Activated B cell treated with CpG ODN at 0.5 μM for 24 hours (primary cell): Measurements from ENCODE around the gene KRTAP10-8. TPM values are rescaled to one million over a fixed set of nuclear protein-coding genes. Genes with fewer than 3 reads are reported as not detected.

Experiments used
- ATAC-seq: fragments of 200-7000 bp; cut with Tn5 transposase; one replicate; pipeline ENCODE4 v1.10.0; 2021; ENCODE audit warnings: low read depth, mild to moderate bottlenecking, moderate library complexity
- CTCF ChIA-PET: fragments of 350-600 bp; sonication (Branson Sonifier 250); formaldehyde crosslinking; loops from one replicate; lab custom pipeline; 2021; ENCODE audit warnings: antibody characterized with exemption; lab: Charles Lee
- POLR2A ChIA-PET: fragments of 350-600 bp; sonication (Branson Sonifier 250); formaldehyde crosslinking; loops from one replicate; lab custom pipeline; 2021; ENCODE audit warnings: antibody characterized with exemption; lab: Charles Lee
- DNase-seq: peaks from one replicate; pipeline ENCODE4 v3.0.0; 2022
- H3K27ac Mint-ChIP-seq: one replicate; pipeline ENCODE4 v1.8.0; 2020; ENCODE audit warnings: mixed read lengths
- H3K27me3 Mint-ChIP-seq: one replicate; pipeline ENCODE4 v1.8.0; 2021; ENCODE audit warnings: mixed read lengths
- H3K36me3 Mint-ChIP-seq: one replicate; pipeline ENCODE4 v1.8.0; 2021; ENCODE audit warnings: low read depth, mixed read lengths
- H3K4me1 Mint-ChIP-seq: one replicate; pipeline ENCODE4 v1.8.0; 2021; ENCODE audit warnings: mixed read lengths
- H3K4me3 Mint-ChIP-seq: one replicate; pipeline ENCODE4 v1.8.0; 2020; ENCODE audit warnings: mild to moderate bottlenecking, mixed read lengths
- H3K9me3 Mint-ChIP-seq: one replicate; pipeline ENCODE4 v1.8.0; 2020; ENCODE audit warnings: mixed read lengths
- intact Hi-C: fragments of 100-400 bp; cut with micrococcal nuclease; formaldehyde crosslinking; loops from one replicate; pipeline ENCODE4 v1.15.1; 2024
- total RNA-seq: library from RNA; stranded (reverse); gene quantifications from 2 replicates; pipeline ENCODE4 v1.2.3, GENCODE V29; 2022
- TF ChIP-seq, protein P1 (sequence below): fragments of 200-600 bp; IDR thresholded peaks from one replicate; pipeline ENCODE4 v1.8.0; 2022; ENCODE audit warnings: antibody characterized with exemption, mild to moderate bottlenecking

Gene KRTAP10-8
- total RNA-seq, 1 donor from 2014 or later, result not detected

GRCh38 chr21:44617071-44617501 is 5.2 kb downstream of the KRTAP10-8 start:
- H3K9me3 Mint-ChIP-seq, result peaks cover 15% of the 10 kb centered on the region
- H3K4me3 Mint-ChIP-seq, result no peak overlapping the region
- TF ChIP-seq, protein P1, sequence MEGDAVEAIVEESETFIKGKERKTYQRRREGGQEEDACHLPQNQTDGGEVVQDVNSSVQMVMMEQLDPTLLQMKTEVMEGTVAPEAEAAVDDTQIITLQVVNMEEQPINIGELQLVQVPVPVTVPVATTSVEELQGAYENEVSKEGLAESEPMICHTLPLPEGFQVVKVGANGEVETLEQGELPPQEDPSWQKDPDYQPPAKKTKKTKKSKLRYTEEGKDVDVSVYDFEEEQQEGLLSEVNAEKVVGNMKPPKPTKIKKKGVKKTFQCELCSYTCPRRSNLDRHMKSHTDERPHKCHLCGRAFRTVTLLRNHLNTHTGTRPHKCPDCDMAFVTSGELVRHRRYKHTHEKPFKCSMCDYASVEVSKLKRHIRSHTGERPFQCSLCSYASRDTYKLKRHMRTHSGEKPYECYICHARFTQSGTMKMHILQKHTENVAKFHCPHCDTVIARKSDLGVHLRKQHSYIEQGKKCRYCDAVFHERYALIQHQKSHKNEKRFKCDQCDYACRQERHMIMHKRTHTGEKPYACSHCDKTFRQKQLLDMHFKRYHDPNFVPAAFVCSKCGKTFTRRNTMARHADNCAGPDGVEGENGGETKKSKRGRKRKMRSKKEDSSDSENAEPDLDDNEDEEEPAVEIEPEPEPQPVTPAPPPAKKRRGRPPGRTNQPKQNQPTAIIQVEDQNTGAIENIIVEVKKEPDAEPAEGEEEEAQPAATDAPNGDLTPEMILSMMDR, result no peak
- ChIA-PET POLR2A (no interaction called here), CTCF (no interaction called here)
- no peak overlapping the region for H3K27ac Mint-ChIP-seq
- no peak for DNase-seq
- H3K36me3 Mint-ChIP-seq, result peaks cover 6% of the 10 kb centered on the region
- intact Hi-C loops, result no loop called here
- peaks cover 15% of the 10 kb centered on the region for H3K4me1 Mint-ChIP-seq
- ATAC-seq, result no peak
- H3K27me3 Mint-ChIP-seq, result peaks cover 7% of the 10 kb centered on the region

- Mint-ChIP-seq H3K27me3 (peaks cover 7% of the 10 kb centered on the region), H3K9me3 (peaks cover 25% of the 10 kb centered on the region), H3K4me3 (no peak overlapping the region), H3K4me1 (peaks cover 15% of the 10 kb centered on the region), H3K27ac (peak overlapping the region; percentile 47), H3K36me3 (peaks cover 6% of the 10 kb centered on the region)
- ATAC-seq, result peak; percentile 10
- TF ChIP-seq, protein P1, result no peak
- ChIA-PET POLR2A (no interaction called here), CTCF (interaction anchor here (1.4 kb wide), 1 partner anchor 175 kb away, joined by 4 read pairs; no protein-coding TSS in a partner anchor)
- intact Hi-C loops, result no loop called here
- no peak for DNase-seq
Observed at GRCh38 chr21:44618504-44618903, 6.6 kb downstream of the KRTAP10-8 start.

DNA sequence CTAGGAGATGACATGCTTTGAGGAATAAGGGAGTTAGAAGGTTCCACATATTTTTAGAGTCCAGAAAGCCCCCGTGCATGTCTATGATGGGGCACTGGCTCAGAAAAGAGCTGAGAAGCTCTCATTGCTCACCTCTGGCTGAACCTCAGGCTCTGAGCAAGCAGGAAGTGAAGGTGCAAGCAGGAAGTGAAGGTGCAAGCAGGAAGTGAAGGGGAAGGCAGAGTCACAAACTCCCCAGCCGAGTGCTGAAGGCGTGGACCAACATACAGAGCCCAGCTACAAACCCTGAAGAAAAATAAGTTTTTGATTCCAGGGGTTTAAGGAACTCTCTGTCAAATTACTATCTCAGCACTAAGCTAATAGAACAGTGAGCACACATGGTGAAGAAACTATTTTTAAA is 7.0 kb downstream of the KRTAP10-8 start:
- peak; percentile 68 for ATAC-seq
- TF ChIP-seq, protein P1, result no peak
- ChIA-PET CTCF (interaction anchor here (1.4 kb wide), 1 partner anchor 174 kb away, joined by 4 read pairs; no protein-coding TSS in a partner anchor), POLR2A (no interaction called here)
- peaks cover 15% of the 10 kb centered on the region for H3K4me1 Mint-ChIP-seq
- DNase-seq, result no peak
- H3K36me3 Mint-ChIP-seq, result peaks cover 6% of the 10 kb centered on the region
- peaks cover 29% of the 10 kb centered on the region for H3K9me3 Mint-ChIP-seq
- intact Hi-C loops, result no loop called here
- peaks cover 7% of the 10 kb centered on the region for H3K27me3 Mint-ChIP-seq
- peak overlapping the region; percentile 12 for H3K4me3 Mint-ChIP-seq
- H3K27ac Mint-ChIP-seq, result peak overlapping the region; percentile 47

DNA sequence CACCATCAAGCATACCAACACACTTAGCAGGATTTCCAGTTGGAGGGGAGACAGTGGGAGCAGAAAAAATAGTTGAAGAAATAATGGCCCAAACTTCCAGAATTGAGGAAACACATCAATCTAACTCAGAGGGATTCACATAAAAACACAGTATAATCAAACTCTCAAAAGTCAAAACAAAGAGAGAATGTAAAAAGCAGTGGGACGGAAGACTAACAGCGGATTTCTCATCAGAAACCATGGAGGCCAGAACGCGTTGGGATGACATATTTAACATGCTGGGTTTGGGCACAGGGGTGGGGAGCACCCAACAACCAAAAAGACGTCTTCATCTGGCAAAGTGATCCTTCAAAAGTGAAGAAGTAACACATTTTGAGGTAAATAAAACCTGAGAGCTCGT is 8.0 kb downstream of the KRTAP10-8 start:
- ATAC-seq (no peak), DNase-seq (no peak)
- TF ChIP-seq, protein P1, result no peak
- ChIA-PET POLR2A (no interaction called here), CTCF (no interaction called here)
- Mint-ChIP-seq H3K9me3 (peaks cover 38% of the 10 kb centered on the region), H3K36me3 (peaks cover 6% of the 10 kb centered on the region), H3K4me3 (no peak overlapping the region), H3K4me1 (peaks cover 15% of the 10 kb centered on the region), H3K27ac (no peak overlapping the region), H3K27me3 (peaks cover 3% of the 10 kb centered on the region)
- intact Hi-C loops, result no loop called here

DNA sequence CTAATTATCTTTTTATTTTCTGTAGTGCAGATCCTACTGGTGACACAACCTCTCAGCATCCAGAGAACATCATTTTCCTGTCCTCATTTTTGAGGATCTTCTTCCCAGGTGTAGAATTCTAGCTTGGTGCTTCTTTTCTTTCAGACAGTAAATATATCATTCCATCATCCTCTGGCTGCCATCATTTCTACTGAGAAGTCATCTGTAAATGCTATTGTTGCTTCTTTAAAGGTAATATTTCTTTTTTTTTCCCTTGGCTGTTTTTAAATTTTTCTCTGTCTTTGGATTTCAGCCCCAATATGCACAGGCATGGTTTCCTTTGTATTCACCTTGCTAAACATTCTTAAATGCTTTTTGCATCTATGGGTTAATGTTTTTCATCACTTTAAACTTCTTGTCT is 11.7 kb downstream of the KRTAP10-8 start:
- H3K27ac Mint-ChIP-seq, result no peak overlapping the region
- no peak for ATAC-seq
- peaks cover 41% of the 10 kb centered on the region for H3K9me3 Mint-ChIP-seq
- POLR2A ChIA-PET, result no interaction called here
- peaks cover 6% of the 10 kb centered on the region for H3K36me3 Mint-ChIP-seq
- no peak overlapping the region for H3K4me3 Mint-ChIP-seq
- peaks cover 8% of the 10 kb centered on the region for H3K4me1 Mint-ChIP-seq
- peaks cover 8% of the 10 kb centered on the region for H3K27me3 Mint-ChIP-seq
- TF ChIP-seq, protein P1, result no peak
- no peak for DNase-seq
- CTCF ChIA-PET, result no interaction called here
- intact Hi-C loops, result no loop called here
